Hepatic stellate cell (primary cell): ENCODE data around the gene PADI2.
A peak's percentile ranks its signal among the peaks of the same experiment; 100 is the strongest.

ENCODE experiments used
- DNase-seq: peaks from one replicate; pipeline ENCODE4 v3.0.0; 2011; ENCODE audit warnings: low spot score

The PADI2 gene

DNA sequence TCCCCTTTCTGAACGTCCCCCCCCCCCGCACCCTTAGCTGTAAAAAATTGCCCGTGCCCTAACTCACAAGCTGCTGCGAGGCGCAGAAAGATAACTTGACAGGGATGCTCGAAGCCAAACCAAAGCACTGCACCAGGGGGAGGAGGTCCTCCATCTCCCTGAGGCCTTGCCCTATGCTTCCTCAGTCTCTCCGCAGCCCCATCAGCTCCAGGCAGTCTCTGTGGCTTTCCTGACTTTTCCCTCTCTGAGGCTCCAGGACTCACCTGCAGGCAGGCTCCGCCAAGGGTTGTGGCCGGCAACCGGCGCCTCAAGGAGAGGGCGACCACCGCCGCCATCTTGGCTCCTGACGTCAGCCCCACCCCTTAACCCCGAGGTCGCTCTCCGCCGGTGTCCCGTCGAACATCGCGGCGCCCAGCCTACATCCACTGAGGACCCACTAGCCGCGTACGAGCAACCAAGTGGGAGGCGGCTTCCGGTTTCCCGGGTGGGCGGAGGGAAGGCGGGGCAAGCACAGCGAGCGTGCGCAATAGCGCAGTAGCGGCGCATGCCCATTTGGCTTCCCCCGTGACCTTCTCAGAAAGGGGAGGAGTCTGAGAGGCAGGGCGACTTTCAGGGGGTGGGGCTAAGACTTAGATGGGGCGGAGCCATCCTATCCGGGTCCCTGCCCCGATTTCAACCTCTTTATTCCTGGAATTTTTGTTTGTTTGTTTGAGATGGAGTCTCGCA, 65.4 kb downstream of the PADI2 start, which contains the start of gene SDHB:
SDHB (minus strand) TSS at position 348 of the 726 bp plus-strand sequence; CDS start at position 335, 13 bp downstream.
- peak; percentile 98 for DNase-seq

DNA sequence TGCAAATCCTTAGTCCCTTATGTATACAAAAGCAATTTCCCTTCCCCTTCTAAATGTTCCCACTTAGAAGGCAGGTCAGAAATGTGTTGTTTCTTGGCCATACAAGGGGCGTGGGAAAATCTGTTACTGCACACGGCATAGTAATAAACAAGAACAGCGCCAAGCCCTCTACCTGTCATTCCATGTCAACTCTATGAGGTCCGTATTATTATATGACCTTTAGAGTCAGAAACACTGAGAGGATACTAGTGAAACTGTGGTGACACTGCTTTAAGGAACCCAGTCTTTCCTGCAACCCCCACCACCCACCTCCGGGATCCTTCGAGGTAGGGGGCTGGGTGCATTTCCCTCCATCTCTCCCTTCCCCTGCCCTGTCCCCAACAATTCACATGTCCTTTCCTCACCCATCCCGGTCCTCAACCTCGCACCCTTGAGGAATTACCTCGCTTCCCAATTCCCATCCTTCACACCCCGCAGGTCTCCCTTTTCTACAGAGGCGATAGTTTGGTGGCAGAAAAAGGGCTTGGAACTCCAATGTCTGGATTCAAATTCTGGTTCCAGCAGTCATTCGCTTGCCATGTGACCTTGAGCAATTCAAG, 66.1 kb downstream of the PADI2 start:
- no peak for DNase-seq

DNA sequence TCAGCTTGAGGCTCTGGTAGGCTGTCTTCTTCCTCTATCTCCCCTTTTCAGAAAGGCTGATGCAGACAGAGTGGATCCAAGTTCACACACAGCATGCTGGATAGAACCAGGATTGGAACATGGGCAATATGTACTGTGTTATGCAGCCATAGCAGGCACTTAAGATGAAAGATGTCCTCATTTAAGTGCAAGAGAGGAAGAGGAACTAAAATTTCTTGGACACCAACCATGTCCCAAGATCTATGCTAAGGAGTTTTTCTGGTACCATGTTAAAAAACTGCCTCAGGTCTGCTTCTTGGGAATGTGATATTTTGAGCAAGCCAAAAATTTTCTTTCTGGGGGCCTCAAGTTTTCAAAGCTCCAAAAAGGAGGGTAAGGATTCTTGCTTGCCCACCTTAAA, 66.6 kb downstream of the PADI2 start:
- DNase-seq: no peak

DNA sequence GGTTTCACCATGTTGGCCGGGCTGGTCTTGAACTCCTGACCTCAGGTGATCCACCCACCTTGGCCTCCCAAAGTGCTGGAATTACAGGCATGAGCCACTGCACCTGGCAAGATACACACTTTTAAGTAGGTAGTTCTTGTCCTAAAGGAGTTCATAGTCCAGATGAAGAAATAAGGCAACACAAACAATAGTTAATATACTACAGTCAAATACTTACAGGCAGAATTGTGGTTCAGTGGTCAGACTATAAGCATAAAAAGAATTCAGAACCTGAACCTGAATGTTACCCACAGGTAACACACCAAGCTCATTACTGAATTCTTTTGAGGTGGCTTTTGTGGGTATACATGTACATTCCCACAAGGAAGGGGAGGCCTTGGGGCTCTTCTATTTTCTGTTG, 67.2 kb downstream of the PADI2 start:
- DNase-seq: no peak

DNA sequence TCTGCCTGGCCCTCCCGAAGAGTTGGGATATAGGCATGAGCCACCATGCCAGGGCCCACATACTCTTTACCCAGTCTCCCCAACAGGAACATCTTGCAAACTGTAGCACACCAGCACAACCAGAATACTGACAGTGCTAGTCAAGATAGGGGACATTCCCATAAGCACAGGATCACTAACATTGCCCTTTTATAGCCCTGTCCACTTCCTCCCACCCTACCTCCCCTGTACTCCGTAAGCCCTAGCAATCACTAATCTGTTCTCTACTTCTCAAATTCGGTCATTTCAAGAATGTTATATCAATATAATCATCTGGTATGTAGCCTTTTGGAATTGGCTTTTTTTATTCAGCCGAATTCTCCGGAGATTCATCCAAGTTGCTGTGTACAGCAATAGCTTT, 71.3 kb downstream of the PADI2 start:
- no peak for DNase-seq

DNA sequence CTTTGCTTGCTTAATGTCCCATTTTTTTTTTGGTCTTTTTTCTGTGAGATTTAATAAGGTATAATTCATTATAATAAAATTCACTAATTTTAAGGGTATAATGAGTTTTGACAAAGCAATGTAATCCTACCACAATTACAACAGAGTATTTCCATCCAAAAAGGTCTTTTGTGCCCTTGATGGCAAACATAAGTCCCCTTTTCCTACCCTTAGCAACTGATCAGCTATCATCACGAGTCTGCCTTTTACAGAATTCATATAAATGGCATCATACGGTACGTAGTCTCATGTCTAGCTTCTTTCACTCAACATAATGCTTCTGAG, 73.0 kb downstream of the PADI2 start:
- no peak for DNase-seq

DNA sequence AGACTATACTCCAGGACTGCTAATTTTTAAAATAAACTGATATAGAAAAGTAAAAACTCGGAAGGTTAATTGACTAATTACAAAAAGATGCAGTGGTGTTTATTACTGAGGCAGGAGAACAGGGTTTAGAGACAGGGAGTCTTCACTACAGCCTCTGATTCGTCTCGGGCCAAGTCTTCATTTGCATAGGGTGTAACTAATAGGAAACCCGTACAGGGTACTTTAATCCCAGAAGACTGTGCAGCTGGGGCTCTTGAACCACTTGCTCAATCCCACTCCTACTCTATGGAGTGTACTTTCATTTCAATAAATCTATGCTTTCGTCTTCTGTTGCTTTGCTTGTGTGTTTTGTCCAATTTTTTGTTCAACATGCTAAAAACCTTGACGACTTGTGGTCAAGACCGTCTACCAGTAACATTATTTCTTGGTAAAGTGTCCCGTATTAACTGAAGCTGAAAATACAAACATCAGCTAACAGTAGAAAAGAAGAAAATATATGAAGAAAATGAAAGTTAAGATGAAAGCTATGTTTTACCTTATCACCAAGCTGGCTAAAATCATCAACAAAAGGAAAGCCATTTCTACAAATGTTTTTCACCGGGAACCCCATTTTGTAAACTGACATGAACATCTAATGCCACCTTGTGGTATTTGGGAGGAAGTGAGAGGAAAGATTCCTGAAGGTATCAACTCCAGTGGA, 73.5 kb downstream of the PADI2 start:
- DNase-seq: peak; percentile 47

DNA sequence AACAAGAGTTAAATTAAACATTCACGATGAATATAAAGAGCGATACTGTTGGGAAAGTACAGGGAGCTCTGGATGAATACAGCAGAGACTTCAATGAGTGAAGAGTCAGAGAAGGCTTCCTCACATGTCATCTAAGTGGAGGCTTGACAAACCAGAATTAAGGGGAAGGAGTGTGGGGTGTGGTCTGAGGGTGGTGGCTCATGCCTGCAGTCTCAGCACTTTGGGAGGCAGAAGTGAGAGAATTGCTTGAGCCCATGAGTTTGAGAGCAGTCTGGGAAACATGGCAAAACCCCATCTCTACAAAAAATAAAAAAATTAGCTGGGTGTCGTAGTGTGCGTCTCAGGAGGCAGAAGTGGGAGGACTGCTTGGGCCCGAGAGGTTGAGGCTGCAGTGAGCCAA, 74.1 kb downstream of the PADI2 start:
- DNase-seq: no peak

DNA sequence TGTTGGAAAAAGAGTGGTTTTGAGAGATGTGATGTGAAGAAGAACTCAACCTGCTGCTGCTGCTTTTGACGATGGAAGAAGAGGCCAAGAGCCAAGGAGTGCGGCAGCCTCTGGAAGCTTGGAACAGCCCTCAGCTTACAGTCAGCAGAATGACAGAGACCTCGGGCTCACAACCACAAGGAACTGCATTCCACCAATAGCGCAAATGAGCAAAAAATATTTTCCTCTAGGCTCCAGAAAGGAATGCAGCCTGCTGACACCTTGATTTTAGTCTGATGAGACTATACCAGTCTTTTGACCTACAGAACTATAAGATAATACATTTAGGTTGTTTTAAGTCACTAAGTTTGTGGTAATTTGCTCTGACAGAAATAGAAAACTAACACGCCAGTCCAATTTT, 75.6 kb downstream of the PADI2 start:
- no peak for DNase-seq

DNA sequence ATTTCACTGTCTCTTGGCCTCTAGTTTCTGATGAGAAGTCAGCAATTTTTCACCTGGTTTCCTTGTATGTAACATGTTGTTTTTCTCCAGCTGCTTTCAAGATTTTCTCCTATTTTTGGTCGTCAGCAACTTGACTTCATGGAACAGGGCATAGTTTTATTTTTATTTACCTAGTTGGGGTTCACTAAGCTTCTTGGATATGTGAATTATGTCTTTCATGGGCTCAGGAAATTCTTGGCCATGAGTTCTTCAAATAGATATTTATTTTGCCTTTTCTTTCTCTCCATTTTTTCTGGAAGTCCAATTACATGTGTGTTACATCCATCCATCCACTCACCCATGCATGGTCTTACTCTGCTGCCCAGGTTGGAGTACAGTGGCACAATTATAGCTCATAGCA, 79.1 kb downstream of the PADI2 start:
- DNase-seq: no peak

DNA sequence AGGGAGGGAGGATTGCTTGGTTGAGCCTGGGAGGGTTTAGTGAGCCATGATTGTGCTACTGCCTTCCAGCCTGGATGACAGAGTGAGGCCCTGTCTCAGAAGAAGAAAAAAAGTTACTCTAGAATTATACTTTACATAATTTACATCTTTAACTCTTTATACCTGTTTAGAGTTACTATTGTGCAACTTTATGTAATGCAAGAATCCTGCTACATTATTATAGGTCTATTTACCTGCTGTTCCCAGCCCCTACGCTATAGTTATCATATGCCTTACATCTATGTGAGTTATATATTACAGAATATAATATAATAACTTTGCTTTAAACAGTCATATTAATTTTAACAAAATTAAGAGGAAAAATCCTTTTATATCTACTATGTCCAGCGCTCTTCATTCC, 79.7 kb downstream of the PADI2 start:
- DNase-seq: no peak

DNA sequence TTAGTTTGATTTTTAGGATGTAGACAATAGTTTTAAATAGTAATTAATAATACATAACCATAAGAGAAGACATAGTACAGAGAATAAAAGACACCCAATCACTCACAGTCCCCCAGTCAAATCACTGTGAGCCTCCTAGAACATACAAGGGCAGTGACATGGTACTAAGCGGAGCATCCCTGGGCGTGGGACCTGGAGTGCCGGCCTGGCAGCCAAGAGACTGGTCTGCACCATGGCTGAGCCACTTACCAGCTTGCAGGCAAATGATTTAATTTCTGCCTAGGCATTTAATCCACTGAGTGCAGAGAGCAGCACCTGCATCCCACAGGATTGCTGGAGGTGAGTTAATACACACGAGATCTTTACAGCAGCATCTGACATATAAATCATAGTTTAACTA, 85.8 kb downstream of the PADI2 start:
- DNase-seq: no peak

DNA sequence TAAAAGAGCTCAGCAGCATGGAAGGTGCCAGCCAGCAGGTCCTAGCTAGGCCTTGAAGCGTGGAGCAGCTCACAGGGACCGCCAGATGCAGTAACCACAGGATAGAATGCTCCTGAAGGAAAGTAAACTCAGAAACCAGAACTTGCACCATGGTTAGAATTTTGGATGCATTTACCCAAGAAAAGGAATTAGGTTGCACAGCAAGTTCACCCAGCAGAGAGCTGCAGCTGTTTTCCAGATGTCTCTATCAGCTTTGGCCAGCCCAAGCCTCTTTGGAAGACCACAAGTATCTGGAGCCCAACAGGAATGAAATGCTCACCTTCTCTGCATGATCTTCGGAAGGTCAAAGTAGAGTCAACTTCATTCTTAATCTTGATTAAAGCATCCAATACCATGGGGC, 86.5 kb downstream of the PADI2 start:
- no peak for DNase-seq

DNA sequence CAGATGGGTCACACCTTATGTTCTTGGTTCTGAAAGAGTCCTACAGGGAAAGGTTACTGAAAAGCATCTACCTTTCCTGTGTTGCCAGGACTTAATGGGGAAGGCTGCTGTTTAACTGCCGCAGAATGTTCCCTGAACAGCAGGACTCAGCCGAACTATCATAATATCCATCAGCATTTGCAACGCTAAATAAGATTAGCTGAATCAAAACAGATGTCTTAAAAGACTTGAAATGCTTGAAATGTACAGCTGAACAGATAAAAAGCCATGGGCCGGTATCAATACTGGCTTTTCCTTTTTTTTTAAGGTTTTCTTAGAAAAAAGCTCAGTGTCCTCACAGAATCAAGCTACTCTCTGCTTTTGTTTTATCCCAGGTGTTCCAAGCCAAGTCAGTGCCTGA, 87.8 kb downstream of the PADI2 start:
- no peak for DNase-seq

DNA sequence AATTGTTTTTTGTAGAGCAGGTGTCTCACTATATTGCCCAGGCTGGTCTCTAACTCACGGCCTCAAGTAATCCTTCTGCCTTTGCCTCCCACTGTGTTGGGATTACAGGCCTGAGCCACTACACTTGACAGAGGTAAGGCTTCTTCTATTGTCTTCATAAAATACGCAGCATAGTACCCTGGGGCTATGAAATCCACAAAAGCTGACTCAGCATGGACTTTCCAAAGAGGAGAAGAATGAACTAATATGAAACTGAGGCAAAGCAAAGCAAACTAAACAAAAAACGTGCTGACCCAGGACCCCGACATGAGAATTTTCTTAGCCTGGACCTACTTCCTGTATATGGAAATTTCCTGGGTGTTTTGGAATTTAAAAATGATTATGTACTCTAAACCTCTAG, 89.0 kb downstream of the PADI2 start:
- DNase-seq: no peak

DNA sequence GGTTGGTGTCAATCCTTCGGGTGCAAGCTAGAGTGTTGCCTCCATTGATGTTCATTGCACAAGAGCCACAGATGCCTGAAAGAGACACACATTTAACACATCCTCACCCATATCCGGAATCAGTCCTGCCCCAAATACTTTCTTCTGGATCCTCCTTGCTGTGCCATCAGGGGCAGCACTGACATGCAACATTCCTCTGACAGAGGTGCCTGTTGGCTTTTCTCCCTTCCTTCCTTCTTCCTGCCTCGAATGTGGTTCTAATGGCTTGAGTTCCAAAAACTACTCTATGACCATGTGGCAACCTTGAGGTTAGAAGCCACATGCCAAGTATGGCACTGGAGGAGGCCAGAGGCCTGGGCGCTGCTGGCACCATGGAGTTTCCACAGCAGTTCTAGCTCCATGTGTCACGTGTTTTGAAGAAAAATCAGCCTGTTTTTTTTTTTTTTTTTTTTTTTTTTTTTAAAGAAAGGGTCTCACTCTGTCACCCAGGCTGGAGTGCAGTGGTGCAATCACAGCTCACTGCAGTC, 90.5 kb downstream of the PADI2 start:
- no peak for DNase-seq

DNA sequence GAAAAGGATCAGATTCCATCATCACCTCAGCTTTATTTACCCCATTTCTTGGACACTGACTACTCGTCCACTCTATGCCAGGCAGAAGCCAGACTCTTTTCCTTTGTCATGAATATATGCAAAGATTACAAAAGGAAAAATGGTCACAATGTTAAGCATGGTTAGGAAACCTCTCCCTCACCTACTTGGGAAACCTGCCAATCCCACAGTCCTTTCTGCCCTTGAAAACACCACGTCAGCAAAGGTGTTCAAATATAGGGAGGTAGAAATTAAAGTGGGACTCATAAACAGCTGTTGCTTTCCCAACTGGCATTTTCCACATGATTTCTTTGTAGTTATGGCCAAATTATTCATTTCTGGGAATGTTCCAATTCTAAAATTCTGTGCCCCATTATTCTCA, 91.4 kb downstream of the PADI2 start:
- no peak for DNase-seq

DNA sequence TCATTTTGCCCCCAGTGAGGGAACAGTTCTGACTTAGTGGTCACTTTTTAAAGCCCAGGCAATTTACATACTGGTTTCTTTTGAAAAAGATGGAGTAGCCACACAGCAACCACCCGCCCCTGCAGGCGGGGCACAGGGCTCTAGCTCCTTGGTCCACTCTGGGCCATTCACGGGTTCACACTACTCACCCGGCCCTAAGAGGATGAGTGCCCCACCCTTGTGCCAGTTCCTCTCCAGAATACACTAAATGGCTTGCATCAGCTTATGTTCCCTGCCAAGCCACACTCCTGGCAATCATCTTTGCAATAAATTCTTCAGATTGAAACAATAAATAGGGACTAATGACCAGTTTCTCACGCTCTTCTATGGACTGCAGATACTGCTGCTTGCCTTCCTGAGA, 91.8 kb downstream of the PADI2 start:
- no peak for DNase-seq

DNA sequence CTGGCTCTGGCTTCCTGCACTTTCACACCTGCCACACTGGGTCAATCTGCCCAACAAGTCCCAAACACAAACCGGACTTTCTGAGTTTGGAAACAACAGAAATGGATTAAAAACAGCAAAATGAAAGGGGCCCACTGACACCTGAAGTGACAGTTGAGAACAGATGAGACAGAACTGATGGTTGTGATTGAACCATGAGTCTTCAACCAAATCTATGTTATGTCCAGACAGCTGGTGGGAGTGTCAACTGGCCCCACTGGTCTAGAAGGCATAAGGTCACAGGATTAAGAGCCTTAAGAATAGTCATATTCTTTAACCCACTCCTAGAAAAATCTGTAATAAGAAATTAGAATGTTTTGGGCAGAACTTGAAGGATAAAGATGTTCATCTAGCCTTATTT, 94.5 kb downstream of the PADI2 start:
- DNase-seq: no peak

DNA sequence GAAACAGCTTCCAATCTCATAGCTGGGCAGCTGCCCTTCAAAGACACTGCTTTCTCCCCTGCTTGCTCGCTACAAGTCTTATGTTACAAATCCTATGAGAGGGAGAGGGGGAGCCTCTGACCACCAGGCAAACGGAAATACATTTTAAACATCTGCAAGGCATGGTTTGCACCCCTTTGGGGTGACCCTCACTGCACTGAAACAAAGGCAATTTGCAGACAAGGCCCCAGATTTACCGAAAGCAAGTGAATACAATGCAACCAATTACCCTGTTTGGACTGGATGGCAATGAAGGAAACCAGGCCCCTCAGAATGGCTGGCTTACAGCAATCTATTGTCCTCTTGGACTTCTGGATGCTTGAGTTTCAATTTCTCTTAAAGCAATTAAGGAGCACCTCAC, 95.7 kb downstream of the PADI2 start:
- no peak for DNase-seq

DNA sequence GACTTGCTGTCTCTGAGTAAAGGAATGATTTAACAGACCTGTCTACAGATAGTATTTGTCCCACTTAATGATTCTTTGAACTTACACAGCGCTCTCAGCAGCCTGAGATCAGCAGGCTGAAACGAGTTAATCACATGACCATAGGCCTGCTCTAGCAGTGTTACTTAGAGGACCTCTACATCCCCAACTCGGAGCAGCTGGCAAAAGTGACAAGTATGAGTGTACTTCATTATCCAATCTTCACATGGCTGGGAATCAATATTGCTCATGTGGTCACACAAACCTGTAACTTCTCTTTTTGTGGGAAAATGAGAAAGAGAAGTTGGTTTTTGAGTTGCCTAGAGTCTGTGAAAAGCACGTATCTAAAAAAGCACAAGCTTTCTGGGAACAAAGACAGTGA, 96.1 kb downstream of the PADI2 start:
- no peak for DNase-seq

DNA sequence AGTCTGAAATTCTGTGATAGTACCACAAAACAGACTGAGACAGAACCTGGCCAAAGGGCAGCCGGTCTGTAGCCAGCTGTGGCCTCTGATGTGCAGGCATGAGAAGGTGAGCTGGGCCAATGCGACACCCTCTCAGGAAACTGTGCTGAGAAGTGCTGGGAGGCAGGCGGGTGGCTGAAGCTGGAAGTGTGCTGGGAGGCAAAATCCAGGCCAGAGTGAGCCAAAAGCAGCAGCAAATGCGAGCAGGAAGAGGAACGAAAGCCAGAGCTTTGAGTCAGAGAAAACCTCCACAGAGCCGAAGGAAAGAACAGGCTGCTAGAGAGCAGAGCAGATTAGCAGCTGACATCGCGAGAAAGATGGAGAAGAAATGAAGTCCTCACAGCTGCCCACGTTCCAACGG, 97.4 kb downstream of the PADI2 start:
- DNase-seq: no peak

DNA sequence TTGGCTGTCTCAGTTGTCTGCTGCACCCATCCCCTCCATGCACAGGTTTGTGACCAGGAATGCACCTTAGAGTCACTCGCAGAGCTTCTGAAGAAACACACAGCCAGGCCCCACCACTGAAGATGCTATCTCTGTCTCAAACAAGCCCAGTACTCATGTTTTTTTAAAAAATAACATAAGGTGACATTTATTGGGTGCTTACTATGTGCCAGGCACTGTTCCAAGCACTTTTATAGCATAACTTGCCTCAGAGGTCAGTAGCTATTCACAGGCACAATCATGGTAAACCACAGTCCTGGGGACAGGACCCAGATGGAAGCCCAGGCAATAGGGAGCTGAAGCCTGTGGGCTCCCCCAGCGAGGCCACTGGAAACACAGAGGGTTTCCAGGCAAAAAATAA, 98.7 kb downstream of the PADI2 start:
- no peak for DNase-seq
